ENCODE measurements around the gene DUT. TPM values are rescaled to one million over a fixed set of nuclear protein-coding genes. Genes with fewer than 3 reads are reported as not detected.

The DUT gene
- total RNA-seq, 2 donors from 2014 or later = 87.0 to 104 TPM

GRCh38 chr15:48380198-48380597 is 49.0 kb downstream of the DUT start:
- Histone ChIP-seq H3K9me3 (no peaks in the 10 kb centered on the region), H3K4me3 (no peak overlapping the region), H3K4me1 (replicated peaks) (no peaks in the 10 kb centered on the region), H3K27ac (no peak overlapping the region), H3K27me3 (replicated peaks; ENCODE audit: insufficient read depth) (no peaks in the 10 kb centered on the region), H3K36me3 (no peaks in the 10 kb centered on the region)
- 80% methylated on average over 4 of the region's 4 CpGs for WGBS
- no peak for DNase-seq (ENCODE audit: low spot score)
- TF ChIP-seq POLR2AphosphoS5 (IDR thresholded peaks at IDR 0.05) (no peak), POLR2A (IDR thresholded peaks at IDR 0.05) (no peak)
- TF ChIP-seq, protein P1, sequence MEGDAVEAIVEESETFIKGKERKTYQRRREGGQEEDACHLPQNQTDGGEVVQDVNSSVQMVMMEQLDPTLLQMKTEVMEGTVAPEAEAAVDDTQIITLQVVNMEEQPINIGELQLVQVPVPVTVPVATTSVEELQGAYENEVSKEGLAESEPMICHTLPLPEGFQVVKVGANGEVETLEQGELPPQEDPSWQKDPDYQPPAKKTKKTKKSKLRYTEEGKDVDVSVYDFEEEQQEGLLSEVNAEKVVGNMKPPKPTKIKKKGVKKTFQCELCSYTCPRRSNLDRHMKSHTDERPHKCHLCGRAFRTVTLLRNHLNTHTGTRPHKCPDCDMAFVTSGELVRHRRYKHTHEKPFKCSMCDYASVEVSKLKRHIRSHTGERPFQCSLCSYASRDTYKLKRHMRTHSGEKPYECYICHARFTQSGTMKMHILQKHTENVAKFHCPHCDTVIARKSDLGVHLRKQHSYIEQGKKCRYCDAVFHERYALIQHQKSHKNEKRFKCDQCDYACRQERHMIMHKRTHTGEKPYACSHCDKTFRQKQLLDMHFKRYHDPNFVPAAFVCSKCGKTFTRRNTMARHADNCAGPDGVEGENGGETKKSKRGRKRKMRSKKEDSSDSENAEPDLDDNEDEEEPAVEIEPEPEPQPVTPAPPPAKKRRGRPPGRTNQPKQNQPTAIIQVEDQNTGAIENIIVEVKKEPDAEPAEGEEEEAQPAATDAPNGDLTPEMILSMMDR (IDR thresholded peaks at IDR 0.05) = no peak
- intact Hi-C loops (cut with DNase I) = no loop called here

- Histone ChIP-seq H3K4me3 (no peak overlapping the region), H3K27ac (no peak overlapping the region), H3K27me3 (replicated peaks; ENCODE audit: insufficient read depth) (no peaks in the 10 kb centered on the region), H3K4me1 (replicated peaks) (no peaks in the 10 kb centered on the region), H3K9me3 (no peaks in the 10 kb centered on the region), H3K36me3 (no peaks in the 10 kb centered on the region)
- intact Hi-C loops (cut with DNase I) = no loop called here
- TF ChIP-seq, protein P1 (IDR thresholded peaks at IDR 0.05) = no peak
- 79% methylated on average over 4 of the region's 4 CpGs for WGBS
- DNase-seq (ENCODE audit: low spot score) = no peak
These were observed 50.6 kb downstream of the DUT start for GRCh38 chr15:48381861-48382260.

GRCh38 chr15:48383031-48383430 is 51.8 kb downstream of the DUT start:
- WGBS = 67% methylated on average over 2 of the region's 2 CpGs
- H3K27ac ChIP-seq = no peak overlapping the region
- H3K27me3 ChIP-seq (replicated peaks; ENCODE audit: insufficient read depth) = no peaks in the 10 kb centered on the region
- DNase-seq (ENCODE audit: low spot score) = no peak
- H3K4me1 ChIP-seq (replicated peaks) = no peaks in the 10 kb centered on the region
- H3K36me3 ChIP-seq = no peaks in the 10 kb centered on the region
- TF ChIP-seq, protein P1 (IDR thresholded peaks at IDR 0.05) = no peak
- TF ChIP-seq POLR2AphosphoS5 (IDR thresholded peaks at IDR 0.05) (no peak), POLR2A (IDR thresholded peaks at IDR 0.05) (no peak)
- intact Hi-C loops (cut with DNase I) = no loop called here
- H3K4me3 ChIP-seq = no peak overlapping the region
- no peaks in the 10 kb centered on the region for H3K9me3 ChIP-seq

GRCh38 chr15:48384616-48385015 is 53.4 kb downstream of the DUT start:
- H3K27ac ChIP-seq = no peak overlapping the region
- no peak overlapping the region for H3K4me3 ChIP-seq
- TF ChIP-seq, protein P1 (IDR thresholded peaks at IDR 0.05) = no peak
- no peak for TF ChIP-seq POLR2A (IDR thresholded peaks at IDR 0.05)
- no peak for TF ChIP-seq POLR2AphosphoS5 (IDR thresholded peaks at IDR 0.05)
- H3K4me1 ChIP-seq (replicated peaks) = peaks cover 7% of the 10 kb centered on the region
- no peaks in the 10 kb centered on the region for H3K27me3 ChIP-seq (replicated peaks; ENCODE audit: insufficient read depth)
- 93% methylated on average over 3 of the region's 3 CpGs for WGBS
- no peak for DNase-seq (ENCODE audit: low spot score)
- no peaks in the 10 kb centered on the region for H3K9me3 ChIP-seq
- no peaks in the 10 kb centered on the region for H3K36me3 ChIP-seq
- intact Hi-C loops (cut with DNase I) = no loop called here

GRCh38 chr15:48385031-48385830 is 54.0 kb downstream of the DUT start:
- intact Hi-C loops (cut with DNase I) = no loop called here
- Histone ChIP-seq H3K4me3 (no peak overlapping the region), H3K4me1 (replicated peaks) (peaks cover 7% of the 10 kb centered on the region), H3K27me3 (replicated peaks; ENCODE audit: insufficient read depth) (no peaks in the 10 kb centered on the region), H3K27ac (no peak overlapping the region), H3K9me3 (no peaks in the 10 kb centered on the region), H3K36me3 (no peaks in the 10 kb centered on the region)
- 71% methylated on average over 4 of the region's 4 CpGs for WGBS
- DNase-seq (ENCODE audit: low spot score) = no peak
- TF ChIP-seq POLR2AphosphoS5 (IDR thresholded peaks at IDR 0.05) (no peak), POLR2A (IDR thresholded peaks at IDR 0.05) (no peak)
- TF ChIP-seq, protein P1 (IDR thresholded peaks at IDR 0.05) = no peak
